ENCODE measurements around the gene CCM2.

- TF ChIP-seq CTCF (IDR thresholded peaks at IDR 0.05) (no peak), POLR2A (IDR thresholded peaks at IDR 0.05) (no peak)
Measured at GRCh38 chr7:45122975-45123860, 123.2 kb downstream of the CCM2 start.

Data from prostate gland (tissue), 2 donors.